GM12878 (cell line): ENCODE measurements around the gene NXPE4. TPM values are rescaled to one million over a fixed set of nuclear protein-coding genes. Genes with fewer than 3 reads are reported as not detected.

Source experiments
- ATAC-seq: fragments of 200-7000 bp; cut with Tn5 transposase; 3 replicates; pipeline ENCODE4 v1.9.1; 2020; ENCODE audit warnings: mild to moderate bottlenecking, moderate library complexity
- BruUV-seq: library from RNA; stranded (reverse); fragments of 400-500 nt; replicated peaks from 2 replicates; lab custom pipeline; 2021; lab: Mats Ljungman, UMichigan
- CTCF ChIA-PET: fragments of 300-600 bp; sonication (Branson Sonifier 250); formaldehyde crosslinking; extraction: SDS; loops from one replicate; lab custom pipeline; 2021; ENCODE audit warnings: inconsistent platforms; lab: Yijun Ruan, JAX
- POLR2A ChIA-PET: fragments of 350-600 bp; formaldehyde crosslinking; extraction: SDS; loops from one replicate; lab custom pipeline; 2021; ENCODE audit warnings: inconsistent platforms; lab: Charles Lee
- RAD21 ChIA-PET: fragments of 300-600 bp; sonication (Branson Sonifier 250); formaldehyde crosslinking; loops from one replicate; lab custom pipeline; 2023; ENCODE audit warnings: antibody characterized with exemption; ENCODE audit not compliant: unreplicated experiment; lab: Charles Lee
- SMC1A ChIA-PET: fragments of 300-600 bp; sonication (Branson Sonifier 250); formaldehyde crosslinking; loops from one replicate; lab custom pipeline; 2023; ENCODE audit not compliant: unreplicated experiment, uncharacterized antibody; lab: Charles Lee
- DNase-seq: peaks from one replicate; pipeline ENCODE4 v3.0.0-alpha.2; 2011; ENCODE audit warnings: low read depth, low spot score
- FAIRE-seq: peaks from 3 replicates; lab custom pipeline; 2011; peaks lifted over from hg19 to GRCh38; lab: Jason Lieb, UNC
- H2AFZ ChIP-seq: 2 replicates; pipeline ENCODE4 v1.6.0; 2011; ENCODE audit warnings: low read depth, low read length, control low read depth; ENCODE audit not compliant: control insufficient read depth
- H3K27ac ChIP-seq: 2 replicates; pipeline ENCODE4 v1.5.1; 2011; ENCODE audit warnings: control low read depth; ENCODE audit not compliant: control insufficient read depth, insufficient read depth
- H3K27me3 ChIP-seq, 2 experiments: replicated peaks in 1 of 2; 2 replicates each; pipeline versions ENCODE4 v1.6.0 to v1.6.1; 2011; ENCODE audit warnings: low read length in 1 of 2; ENCODE audit not compliant: control insufficient read depth in 2 of 2, insufficient read depth in 2 of 2
- H3K36me3 ChIP-seq, 2 experiments: 2 replicates each; pipeline ENCODE4 v1.5.1; 2011; ENCODE audit warnings: low read length in 1 of 2; ENCODE audit not compliant: control insufficient read depth in 2 of 2, insufficient read depth in 2 of 2
- H3K4me1 ChIP-seq: 2 replicates; pipeline ENCODE4 v1.6.1; 2011; ENCODE audit warnings: mild to moderate bottlenecking, low read length, moderate library complexity, mixed read lengths; ENCODE audit not compliant: control insufficient read depth, insufficient read depth
- H3K4me2 ChIP-seq: 2 replicates; pipeline ENCODE4 v1.6.0; 2011; ENCODE audit warnings: control low read depth; ENCODE audit not compliant: control insufficient read depth, insufficient read depth
- H3K4me3 ChIP-seq: fragments of 200-600 bp; sonication (generic); 2 replicates; pipeline ENCODE4 v1.5.1; 2016
- H3K79me2 ChIP-seq: 2 replicates; pipeline ENCODE4 v1.6.0; 2011; ENCODE audit warnings: low read length; ENCODE audit not compliant: control insufficient read depth, insufficient read depth
- H3K9ac ChIP-seq: 2 replicates; pipeline ENCODE4 v1.8.0; 2011; ENCODE audit warnings: low read length, control low read depth, mixed read lengths; ENCODE audit not compliant: control insufficient read depth, insufficient read depth
- H3K9me3 ChIP-seq: replicated peaks from 3 replicates; pipeline ENCODE4 v1.5.1; 2011; ENCODE audit warnings: mild to moderate bottlenecking, low read length; ENCODE audit not compliant: control insufficient read depth, insufficient read depth
- H4K20me1 ChIP-seq: 2 replicates; pipeline ENCODE4 v1.6.0; 2011; ENCODE audit not compliant: control insufficient read depth, insufficient read depth
- BRCA1 ChIP-seq: IDR thresholded peaks from 2 replicates; pipeline ENCODE4 v1.6.1; 2011; ENCODE audit warnings: low read depth, low read length, improper control_type of control experiment
- ETV6 ChIP-seq, 2 experiments: fragments of 450-650 bp in 1 of 2; IDR thresholded peaks in 1 of 2; conservative IDR thresholded peaks in 1 of 2; 2 replicates each; pipeline ENCODE4 v1.6.1; 2014; ENCODE audit warnings: antibody characterized with exemption in 1 of 2, borderline replicate concordance in 1 of 2, low read depth in 1 of 2, mild to moderate bottlenecking in 1 of 2, moderate library complexity in 1 of 2
- GATAD2B ChIP-seq: fragments of 450-650 bp; conservative IDR thresholded peaks from 2 replicates; pipeline ENCODE4 v1.6.1; 2017; ENCODE audit warnings: low read depth, mild to moderate bottlenecking, moderate library complexity
- HCFC1 ChIP-seq: fragments of 150-350 bp; IDR thresholded peaks from 2 replicates; pipeline ENCODE4 v1.6.1; 2014; ENCODE audit warnings: low read length
- JUNB ChIP-seq: IDR thresholded peaks from 2 replicates; pipeline ENCODE4 v1.6.1; 2016; ENCODE audit warnings: antibody characterized with exemption, mild to moderate bottlenecking
- MYC ChIP-seq: IDR thresholded peaks from 2 replicates; pipeline ENCODE4 v1.6.1; 2011; ENCODE audit warnings: mild to moderate bottlenecking, low read length, moderate library complexity, inconsistent platforms; ENCODE audit not compliant: insufficient read depth, insufficient replicate concordance, insufficient read length, severe bottlenecking
- NRF1 ChIP-seq: conservative IDR thresholded peaks from 2 replicates; pipeline ENCODE4 v1.6.1; 2011; ENCODE audit warnings: mild to moderate bottlenecking, low read depth, low read length, improper control_type of control experiment
- POLR2AphosphoS5 ChIP-seq: IDR thresholded peaks from 2 replicates; pipeline ENCODE4 v1.6.1; 2011; ENCODE audit warnings: mild to moderate bottlenecking, low read length, inconsistent platforms
- RAD21 ChIP-seq: IDR thresholded peaks from 2 replicates; pipeline ENCODE4 v1.6.1; 2011; ENCODE audit warnings: mild to moderate bottlenecking, low read depth, low read length, moderate library complexity; ENCODE audit not compliant: insufficient read depth
- RAD51 ChIP-seq: fragments of 450-650 bp; IDR thresholded peaks from 2 replicates; pipeline ENCODE4 v1.6.1; 2016; ENCODE audit warnings: moderate library complexity, mild to moderate bottlenecking, inconsistent platforms
- RCOR1 ChIP-seq: conservative IDR thresholded peaks from 2 replicates; pipeline ENCODE4 v1.6.1; 2012; ENCODE audit warnings: low read depth, low read length, improper control_type of control experiment
- SRF ChIP-seq, 2 experiments: IDR thresholded peaks; 2 replicates each; pipeline ENCODE4 v1.6.1; 2011; ENCODE audit warnings: low read depth in 2 of 2, low read length in 2 of 2, mild to moderate bottlenecking in 1 of 2, moderate library complexity in 1 of 2
- WGBS: methylation state at CpG from one replicate; pipeline ENCODE4 v1.1.6; 2016; ENCODE audit warnings: low lambda C conversion rate; ENCODE audit not compliant: insufficient replicate concordance, insufficient coverage; ENCODE audit errors: missing lambda C conversion rate; 5-methylcytosine and 5-hydroxymethylcytosine counted together
- in situ Hi-C: fragments of 300-500 bp; cut with MboI; formaldehyde crosslinking; loops from 9 replicates; pipeline ENCODE4 v1.14.3; 2018; ENCODE audit warnings: mixed read lengths
- intact Hi-C: fragments of 100-400 bp; cut with micrococcal nuclease; formaldehyde crosslinking; loops from one replicate; pipeline ENCODE4 v1.14.2; 2022; ENCODE audit not compliant: unreplicated experiment
- polyA plus RNA-seq, 11 experiments: library from polyadenylated mRNA; depleted of rRNA in 4 of 11; unstranded in 6 of 11; stranded (reverse) in 5 of 11; fragments of >200 nt; fragmentation: Nextera tagmentation in 4 of 11; fragmentation: Illumina TruSeq in 1 of 11; extraction: Ambion mirVana in 4 of 11; extraction: Trizol in 1 of 11; gene quantifications; 1 replicate in 1 of 11; 2 replicates in 10 of 11; pipeline versions ENCODE4 v1.2.1 to v1.2.3, GENCODE V29; 2011 to 2016; ENCODE audit warnings: inconsistent platforms in 2 of 11, missing spikeins in 2 of 11, low read depth in 1 of 11
- total RNA-seq, 4 experiments: library from RNA; depleted of rRNA in 3 of 4; stranded (reverse); fragments of >200 nt in 3 of 4; fragmentation: Illumina TruSeq in 1 of 4; extraction: Trizol in 1 of 4; gene quantifications; 2 replicates each; pipeline versions ENCODE4 v1.2.1 to v1.2.3, GENCODE V29; 2013 to 2021
- TF ChIP-seq, protein P1 (sequence below): IDR thresholded peaks from 2 replicates; pipeline ENCODE4 v1.6.1; 2012; ENCODE audit warnings: low read length, inconsistent platforms
- TF ChIP-seq, protein P2 (sequence below): IDR thresholded peaks from 2 replicates; pipeline ENCODE4 v1.6.1; 2011; ENCODE audit warnings: borderline replicate concordance, low read depth, mild to moderate bottlenecking, moderate library complexity, mixed read lengths, low read length; ENCODE audit not compliant: insufficient read depth; ENCODE audit errors: extremely low read length
- TF ChIP-seq, protein P3 (sequence below): fragments of 450-650 bp; formaldehyde crosslinking; IDR thresholded peaks from 2 replicates; pipeline ENCODE4 v1.4.0; 2020; ENCODE audit warnings: mild to moderate bottlenecking, moderate library complexity

The NXPE4 gene
- total and polyA plus RNA-seq, 10 of the 15 experiments (the other 5 are each of a cell fraction or from before 2014, with no cell fraction given): not detected

DNA sequence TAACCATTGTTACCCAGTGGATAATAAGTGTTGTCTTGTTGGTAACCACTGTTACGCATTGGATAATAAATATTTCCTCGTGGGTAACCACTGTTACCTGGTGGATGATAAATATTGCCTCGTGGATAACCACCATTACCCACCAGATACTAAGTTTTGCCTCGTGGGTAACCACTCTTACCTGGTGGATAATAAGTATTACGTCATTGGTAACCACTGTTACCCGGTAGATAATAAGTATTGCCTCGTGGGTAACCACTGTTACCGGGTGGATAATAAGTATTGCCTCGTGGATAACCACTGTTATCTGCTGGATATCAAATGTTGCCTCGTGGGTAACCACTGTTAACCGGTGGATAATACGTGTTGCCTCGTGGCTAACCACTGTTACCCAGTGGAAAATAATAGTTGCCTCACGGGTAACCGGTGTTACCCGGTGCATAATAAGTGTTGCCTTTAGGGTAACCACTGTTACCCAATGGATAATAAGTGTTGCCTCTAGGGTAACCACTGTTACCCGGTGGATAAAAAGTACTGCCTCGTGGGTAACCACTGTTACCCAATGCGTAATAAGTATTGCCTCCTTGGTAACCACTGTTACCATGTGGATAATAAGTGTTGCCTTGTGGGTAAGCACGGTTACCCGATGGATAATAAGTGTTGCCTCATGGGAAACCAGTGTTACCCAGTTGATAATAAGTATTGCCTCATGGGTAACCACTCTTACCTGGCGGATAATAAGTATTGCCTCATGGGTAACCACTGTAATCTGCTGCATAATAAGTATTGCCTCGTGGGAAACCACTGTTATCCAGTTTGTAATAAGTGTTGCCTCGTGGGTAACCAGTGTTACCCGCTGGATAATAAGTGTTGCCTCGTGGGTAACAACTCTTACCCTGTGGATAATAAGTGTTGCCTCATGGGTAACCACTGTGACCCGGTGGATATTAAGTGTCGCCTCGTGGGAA is 21.9 kb upstream of the NXPE4 start (continued):
- TF ChIP-seq, protein P1, sequence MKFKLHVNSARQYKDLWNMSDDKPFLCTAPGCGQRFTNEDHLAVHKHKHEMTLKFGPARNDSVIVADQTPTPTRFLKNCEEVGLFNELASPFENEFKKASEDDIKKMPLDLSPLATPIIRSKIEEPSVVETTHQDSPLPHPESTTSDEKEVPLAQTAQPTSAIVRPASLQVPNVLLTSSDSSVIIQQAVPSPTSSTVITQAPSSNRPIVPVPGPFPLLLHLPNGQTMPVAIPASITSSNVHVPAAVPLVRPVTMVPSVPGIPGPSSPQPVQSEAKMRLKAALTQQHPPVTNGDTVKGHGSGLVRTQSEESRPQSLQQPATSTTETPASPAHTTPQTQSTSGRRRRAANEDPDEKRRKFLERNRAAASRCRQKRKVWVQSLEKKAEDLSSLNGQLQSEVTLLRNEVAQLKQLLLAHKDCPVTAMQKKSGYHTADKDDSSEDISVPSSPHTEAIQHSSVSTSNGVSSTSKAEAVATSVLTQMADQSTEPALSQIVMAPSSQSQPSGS: peak; percentile 9; the same call in 1 of the 2 replicates

DNA sequence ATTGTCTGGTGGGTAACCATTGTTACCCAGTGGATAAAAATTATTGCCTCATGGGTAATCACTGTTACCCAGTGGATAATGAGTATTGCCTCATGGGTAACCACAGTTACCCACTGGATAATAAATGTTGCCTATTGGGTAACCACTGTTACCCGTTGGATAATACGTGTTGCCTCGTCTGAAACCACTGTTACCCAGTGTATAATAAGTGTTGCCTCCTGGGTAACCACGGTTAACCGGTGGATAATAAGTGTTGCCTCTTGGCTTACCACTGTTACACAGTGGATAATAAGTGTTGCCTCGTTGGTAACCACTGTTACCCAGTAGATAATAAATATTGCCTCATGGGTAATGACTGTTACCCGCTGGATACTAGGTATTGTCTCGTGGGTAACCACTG is 20.9 kb upstream of the NXPE4 start:
- Histone ChIP-seq H3K4me2 (no peak overlapping the region), H3K79me2 (no peaks in the 10 kb centered on the region), H3K27ac (no peak overlapping the region), H3K27me3 (no peaks in the 10 kb centered on the region), H3K4me3 (no peak overlapping the region), H2AFZ (no peak overlapping the region), H3K9me3 (no peaks in the 10 kb centered on the region; the same call in 1 of the 3 replicates), H3K9ac (no peak overlapping the region), H4K20me1 (peaks cover 7% of the 10 kb centered on the region), H3K4me1 (no peaks in the 10 kb centered on the region), H3K36me3 (no peaks in the 10 kb centered on the region)
- ChIA-PET POLR2A (no interaction called here), SMC1A (no interaction called here), RAD21 (no interaction called here), CTCF (no interaction called here)
- ATAC-seq (peak; percentile 2; the same call in 2 of the 3 replicates), FAIRE-seq (no peak), DNase-seq (no peak)
- intact Hi-C loops: no loop called here
- BruUV-seq: no TSS peak
- in situ Hi-C loops: no loop called here
- WGBS: 16% methylated on average over 8 of the region's 8 CpGs
- no peak for TF ChIP-seq NRF1
- peak; percentile 29; the same call in 1 of the 2 replicates for TF ChIP-seq RAD51
- TF ChIP-seq, protein P2, sequence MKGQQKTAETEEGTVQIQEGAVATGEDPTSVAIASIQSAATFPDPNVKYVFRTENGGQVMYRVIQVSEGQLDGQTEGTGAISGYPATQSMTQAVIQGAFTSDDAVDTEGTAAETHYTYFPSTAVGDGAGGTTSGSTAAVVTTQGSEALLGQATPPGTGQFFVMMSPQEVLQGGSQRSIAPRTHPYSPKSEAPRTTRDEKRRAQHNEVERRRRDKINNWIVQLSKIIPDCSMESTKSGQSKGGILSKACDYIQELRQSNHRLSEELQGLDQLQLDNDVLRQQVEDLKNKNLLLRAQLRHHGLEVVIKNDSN: no peak
- peak; percentile 25; the same call in 1 of the 2 replicates for TF ChIP-seq POLR2AphosphoS5
- TF ChIP-seq RCOR1: 0 out of 2 replicates have a peak, but pooled peaks have one; percentile 38
- no peak for TF ChIP-seq JUNB
- TF ChIP-seq RAD21: no peak
- TF ChIP-seq, protein P3, sequence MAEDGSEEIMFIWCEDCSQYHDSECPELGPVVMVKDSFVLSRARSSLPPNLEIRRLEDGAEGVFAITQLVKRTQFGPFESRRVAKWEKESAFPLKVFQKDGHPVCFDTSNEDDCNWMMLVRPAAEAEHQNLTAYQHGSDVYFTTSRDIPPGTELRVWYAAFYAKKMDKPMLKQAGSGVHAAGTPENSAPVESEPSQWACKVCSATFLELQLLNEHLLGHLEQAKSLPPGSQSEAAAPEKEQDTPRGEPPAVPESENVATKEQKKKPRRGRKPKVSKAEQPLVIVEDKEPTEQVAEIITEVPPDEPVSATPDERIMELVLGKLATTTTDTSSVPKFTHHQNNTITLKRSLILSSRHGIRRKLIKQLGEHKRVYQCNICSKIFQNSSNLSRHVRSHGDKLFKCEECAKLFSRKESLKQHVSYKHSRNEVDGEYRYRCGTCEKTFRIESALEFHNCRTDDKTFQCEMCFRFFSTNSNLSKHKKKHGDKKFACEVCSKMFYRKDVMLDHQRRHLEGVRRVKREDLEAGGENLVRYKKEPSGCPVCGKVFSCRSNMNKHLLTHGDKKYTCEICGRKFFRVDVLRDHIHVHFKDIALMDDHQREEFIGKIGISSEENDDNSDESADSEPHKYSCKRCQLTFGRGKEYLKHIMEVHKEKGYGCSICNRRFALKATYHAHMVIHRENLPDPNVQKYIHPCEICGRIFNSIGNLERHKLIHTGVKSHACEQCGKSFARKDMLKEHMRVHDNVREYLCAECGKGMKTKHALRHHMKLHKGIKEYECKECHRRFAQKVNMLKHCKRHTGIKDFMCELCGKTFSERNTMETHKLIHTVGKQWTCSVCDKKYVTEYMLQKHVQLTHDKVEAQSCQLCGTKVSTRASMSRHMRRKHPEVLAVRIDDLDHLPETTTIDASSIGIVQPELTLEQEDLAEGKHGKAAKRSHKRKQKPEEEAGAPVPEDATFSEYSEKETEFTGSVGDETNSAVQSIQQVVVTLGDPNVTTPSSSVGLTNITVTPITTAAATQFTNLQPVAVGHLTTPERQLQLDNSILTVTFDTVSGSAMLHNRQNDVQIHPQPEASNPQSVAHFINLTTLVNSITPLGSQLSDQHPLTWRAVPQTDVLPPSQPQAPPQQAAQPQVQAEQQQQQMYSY (CRISPR knock-in tag): peak; percentile 90
- no peak for TF ChIP-seq MYC
- TF ChIP-seq GATAD2B: 0 out of 2 replicates have a peak, but pooled peaks have one; percentile 20
- no peak for TF ChIP-seq BRCA1
- no peak for TF ChIP-seq ETV6 (conservative IDR thresholded peaks at IDR 0.05 in 1 of 2, IDR thresholded peaks at IDR 0.05 in 1 of 2; ENCODE audit: borderline replicate concordance in 1 of 2, low read depth in 1 of 2)
- TF ChIP-seq HCFC1: no peak
- no peak for TF ChIP-seq SRF (IDR thresholded peaks at IDR 0.05; ENCODE audit: low read depth in 2 of 2, low read length in 2 of 2)
